H9 (cell line): ENCODE measurements around the gene KCNJ10. TPM values are rescaled to one million over a fixed set of nuclear protein-coding genes. Genes with fewer than 3 reads are reported as not detected.

ENCODE experiments used
- DNase-seq: peaks from one replicate; pipeline ENCODE4 v3.0.0-alpha.2; 2017
- H2AFZ ChIP-seq: one replicate; pipeline ENCODE4 v1.6.1; 2013; ENCODE audit warnings: mild to moderate bottlenecking, low read length, control low read depth, moderate library complexity
- H2AK5ac ChIP-seq: 2 replicates; pipeline ENCODE4 v1.6.1; 2013; ENCODE audit warnings: low read length, control low read depth, mixed read lengths; ENCODE audit not compliant: insufficient read length
- H2BK120ac ChIP-seq: one replicate; pipeline ENCODE4 v1.6.1; 2013; ENCODE audit warnings: low read depth, mild to moderate bottlenecking, low read length, control low read depth, inconsistent platforms; ENCODE audit not compliant: poor library complexity, severe bottlenecking
- H2BK12ac ChIP-seq: 2 replicates; pipeline ENCODE4 v1.6.1; 2013; ENCODE audit warnings: low read length, control low read depth, mixed read lengths, low read depth; ENCODE audit not compliant: insufficient read length
- H2BK15ac ChIP-seq: 2 replicates; pipeline ENCODE4 v1.6.1; 2013; ENCODE audit warnings: low read depth, low read length, control low read depth
- H2BK20ac ChIP-seq: one replicate; pipeline ENCODE4 v1.6.1; 2013; ENCODE audit warnings: low read depth, mild to moderate bottlenecking, low read length, control low read depth, inconsistent platforms; ENCODE audit not compliant: poor library complexity, severe bottlenecking
- H2BK5ac ChIP-seq: 2 replicates; pipeline ENCODE4 v1.6.1; 2013; ENCODE audit warnings: low read length, control low read depth, mixed read lengths; ENCODE audit not compliant: insufficient read length
- H3K14ac ChIP-seq: 2 replicates; pipeline ENCODE4 v1.6.1; 2013; ENCODE audit warnings: low read length, control low read depth; ENCODE audit not compliant: insufficient read depth
- H3K18ac ChIP-seq: 2 replicates; pipeline ENCODE4 v1.6.1; 2013; ENCODE audit warnings: low read depth, mild to moderate bottlenecking, mixed read lengths, low read length, control low read depth; ENCODE audit not compliant: insufficient read length
- H3K23ac ChIP-seq: 2 replicates; pipeline ENCODE4 v1.6.1; 2013; ENCODE audit warnings: low read length, control low read depth, mixed read lengths, low read depth; ENCODE audit not compliant: insufficient read length
- H3K23me2 ChIP-seq: 2 replicates; pipeline ENCODE4 v1.6.1; 2013; ENCODE audit warnings: low read depth, mild to moderate bottlenecking, mixed read lengths, low read length, control low read depth; ENCODE audit not compliant: insufficient read length, poor library complexity, severe bottlenecking
- H3K27ac ChIP-seq: 2 replicates; pipeline ENCODE4 v1.5.1; 2013; ENCODE audit warnings: low read length, control low read depth, mixed read lengths, low read depth; ENCODE audit not compliant: insufficient read length
- H3K27me3 ChIP-seq: 2 replicates; pipeline ENCODE4 v1.6.1; 2013; ENCODE audit warnings: low read length, control low read depth, inconsistent platforms; ENCODE audit not compliant: insufficient read depth
- H3K4ac ChIP-seq: 2 replicates; pipeline ENCODE4 v1.6.1; 2013; ENCODE audit warnings: low read depth, mild to moderate bottlenecking, control low read depth, inconsistent platforms, low read length, moderate library complexity
- H3K4me1 ChIP-seq: 2 replicates; pipeline ENCODE4 v1.6.1; 2013; ENCODE audit warnings: low read length, control low read depth, inconsistent platforms; ENCODE audit not compliant: insufficient read depth
- H3K4me2 ChIP-seq: 2 replicates; pipeline ENCODE4 v1.6.1; 2013; ENCODE audit warnings: low read length, control low read depth, mixed read lengths; ENCODE audit not compliant: insufficient read length, insufficient read depth
- H3K56ac ChIP-seq: 2 replicates; pipeline ENCODE4 v1.6.1; 2013; ENCODE audit warnings: low read depth, mild to moderate bottlenecking, mixed read lengths, low read length, control low read depth; ENCODE audit not compliant: insufficient read length
- H3K79me1 ChIP-seq: 2 replicates; pipeline ENCODE4 v1.6.1; 2013; ENCODE audit warnings: low read depth, mild to moderate bottlenecking, moderate library complexity, low read length, control low read depth, inconsistent platforms; ENCODE audit not compliant: insufficient read depth, poor library complexity, severe bottlenecking
- H3K79me2 ChIP-seq: 2 replicates; pipeline ENCODE4 v1.6.1; 2013; ENCODE audit warnings: low read length, control low read depth, inconsistent platforms; ENCODE audit not compliant: insufficient read depth
- H3K9ac ChIP-seq: 2 replicates; pipeline ENCODE4 v1.6.1; 2013; ENCODE audit warnings: low read length, control low read depth, mixed read lengths; ENCODE audit not compliant: insufficient read length; ENCODE audit errors: extremely low read depth
- H3K9me3 ChIP-seq: one replicate; pipeline ENCODE4 v1.6.1; 2013; ENCODE audit warnings: low read depth, low read length, inconsistent platforms; ENCODE audit not compliant: control insufficient read depth
- H3T11ph ChIP-seq: one replicate; pipeline ENCODE4 v1.6.1; 2013; ENCODE audit warnings: mild to moderate bottlenecking, low read length, control low read depth, inconsistent platforms
- H4K20me1 ChIP-seq: one replicate; pipeline ENCODE4 v1.6.1; 2013; ENCODE audit not compliant: control insufficient read depth, insufficient read length, insufficient read depth
- H4K5ac ChIP-seq: 2 replicates; pipeline ENCODE4 v1.6.1; 2013; ENCODE audit warnings: low read depth, mild to moderate bottlenecking, mixed read lengths, low read length, control low read depth; ENCODE audit not compliant: insufficient read length
- H4K8ac ChIP-seq: replicated peaks from 2 replicates; pipeline ENCODE4 v1.6.1; 2013; ENCODE audit warnings: low read length, control low read depth, mixed read lengths, low read depth; ENCODE audit not compliant: insufficient read length
- H4K91ac ChIP-seq: 2 replicates; pipeline ENCODE4 v1.6.1; 2013; ENCODE audit warnings: low read depth, mild to moderate bottlenecking, moderate library complexity, mixed read lengths, low read length, control low read depth; ENCODE audit not compliant: insufficient read length
- H3K27ac Mint-ChIP-seq, 3 experiments: 2 replicates in 2 of 3; 3 replicates in 1 of 3; pipeline ENCODE4 v1.8.0; 2020 to 2021; ENCODE audit warnings: mixed read lengths in 3 of 3, mild to moderate bottlenecking in 1 of 3, moderate library complexity in 1 of 3
- H3K27me3 Mint-ChIP-seq: 2 replicates; pipeline ENCODE4 v1.8.0; 2021; ENCODE audit warnings: low read depth, mild to moderate bottlenecking, moderate library complexity, mixed read lengths
- H3K36me3 Mint-ChIP-seq, 3 experiments: 2 replicates in 2 of 3; 3 replicates in 1 of 3; pipeline ENCODE4 v1.8.0; 2020 to 2021; ENCODE audit warnings: low read depth in 3 of 3, mixed read lengths in 3 of 3; ENCODE audit not compliant: insufficient read depth in 1 of 3
- H3K4me1 Mint-ChIP-seq, 2 experiments: 2 replicates each; pipeline ENCODE4 v1.8.0; 2020; ENCODE audit warnings: mixed read lengths in 2 of 2
- H3K4me3 Mint-ChIP-seq, 2 experiments: 2 replicates in 1 of 2; 3 replicates in 1 of 2; pipeline ENCODE4 v1.8.0; 2020 to 2021; ENCODE audit warnings: mild to moderate bottlenecking in 2 of 2, mixed read lengths in 2 of 2, moderate library complexity in 1 of 2
- H3K9me3 Mint-ChIP-seq, 2 experiments: 2 replicates in 1 of 2; 3 replicates in 1 of 2; pipeline ENCODE4 v1.8.0; 2020; ENCODE audit warnings: mild to moderate bottlenecking in 2 of 2, mixed read lengths in 2 of 2, moderate library complexity in 1 of 2
- WGBS: extraction: QIAGEN DNeasy Blood & Tissue Kit; methylation state at CpG from one replicate; pipeline ENCODE4 v1.1.7; 2013; ENCODE audit warnings: missing lambda C conversion rate, low lambda C conversion rate, mixed read lengths; ENCODE audit not compliant: insufficient read length; ENCODE audit errors: extremely low coverage; 5-methylcytosine and 5-hydroxymethylcytosine counted together
- total RNA-seq: library from RNA; stranded (reverse); gene quantifications from 2 replicates; pipeline ENCODE4 v1.2.1, GENCODE V29; 2021
- TF ChIP-seq, protein P1 (sequence below): fragments of 200-600 bp; sonication (generic); conservative IDR thresholded peaks from 3 replicates; pipeline ENCODE4 v1.8.0; 2021; ENCODE audit warnings: antibody characterized with exemption, mild to moderate bottlenecking

Gene KCNJ10
- total RNA-seq, 1 experiment from 2014 or later, result 0.44 TPM

DNA sequence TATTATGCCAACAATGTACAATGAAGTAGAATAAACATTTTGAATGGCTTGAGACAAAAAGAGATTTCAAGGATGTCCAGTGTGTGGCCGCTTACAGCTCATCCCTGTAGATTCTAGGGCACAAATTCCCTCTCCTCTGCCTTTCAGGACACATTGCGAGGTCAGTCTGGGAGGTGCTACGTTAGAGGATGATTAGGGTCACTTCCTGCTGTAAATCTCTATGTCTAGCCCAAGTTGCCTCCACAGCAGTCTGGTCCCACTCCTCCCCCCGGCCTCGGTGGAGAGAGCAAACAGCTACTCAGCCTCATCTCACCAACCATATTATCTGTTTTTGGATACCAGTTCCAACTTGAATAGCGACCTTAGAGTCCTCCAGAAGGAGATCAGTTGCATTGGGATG is 17.0 kb downstream of the KCNJ10 start:
- H3K56ac ChIP-seq, result no peak overlapping the region
- no peaks in the 10 kb centered on the region for H3K79me1 ChIP-seq

More for the DNA sequence above, 17.0 kb downstream of the KCNJ10 start:
- Histone ChIP-seq H3T11ph (no peak overlapping the region), H3K27me3 (no peaks in the 10 kb centered on the region), H2AK5ac (no peak overlapping the region), H2AFZ (no peak overlapping the region), H3K14ac (no peak overlapping the region), H2BK20ac (no peak overlapping the region), H2BK5ac (no peak overlapping the region), H3K79me2 (no peaks in the 10 kb centered on the region), H3K18ac (no peak overlapping the region), H3K4me1 (peaks cover 2% of the 10 kb centered on the region; the same call in 1 of the 2 replicates), H4K91ac (no peak overlapping the region), H3K27ac (no peak overlapping the region), H2BK12ac (no peak overlapping the region), H3K9me3 (no peaks in the 10 kb centered on the region), H2BK15ac (no peak overlapping the region), H2BK120ac (no peak overlapping the region), H3K23ac (no peak overlapping the region), H4K5ac (no peak overlapping the region), H3K4me2 (no peak overlapping the region), H3K9ac (no peak overlapping the region), H3K4ac (no peak overlapping the region), H3K23me2 (no peaks in the 10 kb centered on the region), H4K20me1 (no peaks in the 10 kb centered on the region), H4K8ac (no peak overlapping the region)
- no peaks in the 10 kb centered on the region for H3K36me3 Mint-ChIP-seq
- TF ChIP-seq, protein P1, sequence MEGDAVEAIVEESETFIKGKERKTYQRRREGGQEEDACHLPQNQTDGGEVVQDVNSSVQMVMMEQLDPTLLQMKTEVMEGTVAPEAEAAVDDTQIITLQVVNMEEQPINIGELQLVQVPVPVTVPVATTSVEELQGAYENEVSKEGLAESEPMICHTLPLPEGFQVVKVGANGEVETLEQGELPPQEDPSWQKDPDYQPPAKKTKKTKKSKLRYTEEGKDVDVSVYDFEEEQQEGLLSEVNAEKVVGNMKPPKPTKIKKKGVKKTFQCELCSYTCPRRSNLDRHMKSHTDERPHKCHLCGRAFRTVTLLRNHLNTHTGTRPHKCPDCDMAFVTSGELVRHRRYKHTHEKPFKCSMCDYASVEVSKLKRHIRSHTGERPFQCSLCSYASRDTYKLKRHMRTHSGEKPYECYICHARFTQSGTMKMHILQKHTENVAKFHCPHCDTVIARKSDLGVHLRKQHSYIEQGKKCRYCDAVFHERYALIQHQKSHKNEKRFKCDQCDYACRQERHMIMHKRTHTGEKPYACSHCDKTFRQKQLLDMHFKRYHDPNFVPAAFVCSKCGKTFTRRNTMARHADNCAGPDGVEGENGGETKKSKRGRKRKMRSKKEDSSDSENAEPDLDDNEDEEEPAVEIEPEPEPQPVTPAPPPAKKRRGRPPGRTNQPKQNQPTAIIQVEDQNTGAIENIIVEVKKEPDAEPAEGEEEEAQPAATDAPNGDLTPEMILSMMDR, result no peak
- no peak overlapping the region for H3K4me3 Mint-ChIP-seq
- no peak for DNase-seq
- H3K27me3 Mint-ChIP-seq, result peaks cover 41% of the 10 kb centered on the region
- H3K27ac Mint-ChIP-seq, result no peak overlapping the region; a peak in 1 of 7 replicates
- H3K9me3 Mint-ChIP-seq, result no peaks in the 10 kb centered on the region
- no CpG with 5 or more reads among the region's 6 CpGs for WGBS
- H3K4me1 Mint-ChIP-seq, result peaks cover 15 to 23% of the 10 kb centered on the region in 2 experiments
